KMS-11 (cell line): ENCODE measurements around the gene NFKBIB.

Experiments used
- H2AFZ ChIP-seq: fragments of 200-600 bp; sonication (generic); 2 replicates; pipeline ENCODE4 v1.6.1; 2016; ENCODE audit warnings: antibody characterized with exemption, mixed run types, low read depth
- H3K27ac ChIP-seq: fragments of 200-600 bp; sonication (generic); 2 replicates; pipeline ENCODE4 v1.6.1; 2016; ENCODE audit warnings: mild to moderate bottlenecking, mixed run types
- H3K27me3 ChIP-seq: fragments of 200-600 bp; sonication (generic); 2 replicates; pipeline ENCODE4 v1.6.1; 2017; ENCODE audit warnings: mild to moderate bottlenecking, low read depth, mixed run types, moderate library complexity; ENCODE audit not compliant: insufficient read depth
- H3K36me3 ChIP-seq: fragments of 200-600 bp; sonication (generic); 2 replicates; pipeline ENCODE4 v1.6.1; 2017; ENCODE audit warnings: mild to moderate bottlenecking, mixed run types; ENCODE audit not compliant: insufficient read depth
- H3K4me1 ChIP-seq: fragments of 200-600 bp; sonication (generic); 2 replicates; pipeline ENCODE4 v1.6.1; 2016; ENCODE audit warnings: mild to moderate bottlenecking, low read depth, mixed run types; ENCODE audit not compliant: poor library complexity, severe bottlenecking
- H3K4me2 ChIP-seq: fragments of 200-600 bp; sonication (generic); 2 replicates; pipeline ENCODE4 v1.7.0; 2016; ENCODE audit warnings: mild to moderate bottlenecking, mixed run types
- H3K4me3 ChIP-seq: fragments of 200-600 bp; sonication (generic); IDR thresholded peaks from 2 replicates; pipeline ENCODE4 v1.6.1; 2017; ENCODE audit warnings: low read depth, low read length, mixed read lengths; ENCODE audit not compliant: insufficient read depth
- H3K79me2 ChIP-seq: fragments of 200-600 bp; sonication (generic); 2 replicates; pipeline ENCODE4 v1.6.1; 2016; ENCODE audit warnings: low read depth, mixed run types; ENCODE audit not compliant: insufficient read depth
- H3K9ac ChIP-seq: fragments of 200-600 bp; sonication (generic); 2 replicates; pipeline ENCODE4 v1.6.1; 2016; ENCODE audit warnings: mild to moderate bottlenecking, mixed run types
- H4K20me1 ChIP-seq: fragments of 200-600 bp; sonication (generic); 2 replicates; pipeline ENCODE4 v1.6.1; 2016; ENCODE audit warnings: mild to moderate bottlenecking, mixed run types; ENCODE audit not compliant: insufficient read depth
- CTCF ChIP-seq: fragments of 200-600 bp; sonication (generic); conservative IDR thresholded peaks from 2 replicates; pipeline ENCODE4 v1.6.1; 2017; ENCODE audit warnings: low read depth, mild to moderate bottlenecking, antibody characterized with exemption, low read length, moderate library complexity, mixed read lengths

Gene NFKBIB

GRCh38 chr19:38917516-38917915 lies 17.7 kb downstream of the NFKBIB start:
- H3K4me2 ChIP-seq = no peak overlapping the region
- no peak for TF ChIP-seq CTCF
- H3K36me3 ChIP-seq = no peaks in the 10 kb centered on the region
- no peaks in the 10 kb centered on the region for H3K4me1 ChIP-seq
- H4K20me1 ChIP-seq = no peaks in the 10 kb centered on the region
- no peak overlapping the region for H3K4me3 ChIP-seq
- H3K79me2 ChIP-seq = no peaks in the 10 kb centered on the region
- no peaks in the 10 kb centered on the region for H3K27me3 ChIP-seq
- H2AFZ ChIP-seq = no peak overlapping the region
- no peak overlapping the region for H3K9ac ChIP-seq
- no peak overlapping the region for H3K27ac ChIP-seq

GRCh38 chr19:38917921-38918491 lies 18.2 kb downstream of the NFKBIB start:
- Histone ChIP-seq H2AFZ (no peak overlapping the region), H3K27ac (no peak overlapping the region), H3K9ac (no peak overlapping the region), H3K4me2 (no peak overlapping the region), H3K79me2 (no peaks in the 10 kb centered on the region), H3K4me1 (no peaks in the 10 kb centered on the region), H3K36me3 (no peaks in the 10 kb centered on the region), H3K4me3 (no peak overlapping the region), H4K20me1 (no peaks in the 10 kb centered on the region), H3K27me3 (no peaks in the 10 kb centered on the region)
- no peak for TF ChIP-seq CTCF

- Histone ChIP-seq H3K27ac (no peak overlapping the region), H3K4me3 (no peak overlapping the region), H3K79me2 (no peaks in the 10 kb centered on the region), H3K9ac (no peak overlapping the region), H3K4me1 (no peaks in the 10 kb centered on the region), H3K36me3 (no peaks in the 10 kb centered on the region), H3K27me3 (no peaks in the 10 kb centered on the region), H3K4me2 (no peak overlapping the region), H4K20me1 (no peaks in the 10 kb centered on the region), H2AFZ (no peak overlapping the region)
- no peak for TF ChIP-seq CTCF
Observed at GRCh38 chr19:38918526-38918925, 18.8 kb downstream of the NFKBIB start.

GRCh38 chr19:38919837-38920601 lies 20.2 kb downstream of the NFKBIB start:
- H3K4me1 ChIP-seq = no peaks in the 10 kb centered on the region
- H4K20me1 ChIP-seq = no peaks in the 10 kb centered on the region
- H3K4me3 ChIP-seq = no peak overlapping the region
- no peak overlapping the region for H3K4me2 ChIP-seq
- H3K36me3 ChIP-seq = no peaks in the 10 kb centered on the region
- H3K27ac ChIP-seq = no peak overlapping the region
- H3K79me2 ChIP-seq = no peaks in the 10 kb centered on the region
- H2AFZ ChIP-seq = no peak overlapping the region
- TF ChIP-seq CTCF = no peak
- H3K9ac ChIP-seq = no peak overlapping the region
- H3K27me3 ChIP-seq = no peaks in the 10 kb centered on the region
